GM12878 (cell line): ENCODE results near the gene TPD52L2. TPM values are rescaled to one million over a fixed set of nuclear protein-coding genes. Genes with fewer than 3 reads are reported as not detected.

Experiments used
- ATAC-seq: fragments of 200-7000 bp; cut with Tn5 transposase; 3 replicates; pipeline ENCODE4 v1.9.1; 2020; ENCODE audit warnings: mild to moderate bottlenecking, moderate library complexity
- BruUV-seq: library from RNA; stranded (reverse); fragments of 400-500 nt; replicated peaks from 2 replicates; lab custom pipeline; 2021; lab: Mats Ljungman, UMichigan
- CTCF ChIA-PET: fragments of 300-600 bp; sonication (Branson Sonifier 250); formaldehyde crosslinking; extraction: SDS; loops from one replicate; lab custom pipeline; 2021; ENCODE audit warnings: inconsistent platforms; lab: Yijun Ruan, JAX
- POLR2A ChIA-PET: fragments of 350-600 bp; formaldehyde crosslinking; extraction: SDS; loops from one replicate; lab custom pipeline; 2021; ENCODE audit warnings: inconsistent platforms; lab: Charles Lee
- RAD21 ChIA-PET: fragments of 300-600 bp; sonication (Branson Sonifier 250); formaldehyde crosslinking; loops from one replicate; lab custom pipeline; 2023; ENCODE audit warnings: antibody characterized with exemption; ENCODE audit not compliant: unreplicated experiment; lab: Charles Lee
- SMC1A ChIA-PET: fragments of 300-600 bp; sonication (Branson Sonifier 250); formaldehyde crosslinking; loops from one replicate; lab custom pipeline; 2023; ENCODE audit not compliant: unreplicated experiment, uncharacterized antibody; lab: Charles Lee
- DNase-seq: peaks from one replicate; pipeline ENCODE4 v3.0.0-alpha.2; 2011; ENCODE audit warnings: low read depth, low spot score
- FAIRE-seq: peaks from 3 replicates; lab custom pipeline; 2011; peaks lifted over from hg19 to GRCh38; lab: Jason Lieb, UNC
- H2AFZ ChIP-seq: 2 replicates; pipeline ENCODE4 v1.6.0; 2011; ENCODE audit warnings: low read depth, low read length, control low read depth; ENCODE audit not compliant: control insufficient read depth
- H3K27ac ChIP-seq: 2 replicates; pipeline ENCODE4 v1.5.1; 2011; ENCODE audit warnings: control low read depth; ENCODE audit not compliant: control insufficient read depth, insufficient read depth
- H3K27me3 ChIP-seq, 2 experiments: replicated peaks in 1 of 2; 2 replicates each; pipeline versions ENCODE4 v1.6.0 to v1.6.1; 2011; ENCODE audit warnings: low read length in 1 of 2; ENCODE audit not compliant: control insufficient read depth in 2 of 2, insufficient read depth in 2 of 2
- H3K36me3 ChIP-seq, 2 experiments: 2 replicates each; pipeline ENCODE4 v1.5.1; 2011; ENCODE audit warnings: low read length in 1 of 2; ENCODE audit not compliant: control insufficient read depth in 2 of 2, insufficient read depth in 2 of 2
- H3K4me1 ChIP-seq: 2 replicates; pipeline ENCODE4 v1.6.1; 2011; ENCODE audit warnings: mild to moderate bottlenecking, low read length, moderate library complexity, mixed read lengths; ENCODE audit not compliant: control insufficient read depth, insufficient read depth
- H3K4me2 ChIP-seq: 2 replicates; pipeline ENCODE4 v1.6.0; 2011; ENCODE audit warnings: control low read depth; ENCODE audit not compliant: control insufficient read depth, insufficient read depth
- H3K4me3 ChIP-seq: fragments of 200-600 bp; sonication (generic); 2 replicates; pipeline ENCODE4 v1.5.1; 2016
- H3K79me2 ChIP-seq: 2 replicates; pipeline ENCODE4 v1.6.0; 2011; ENCODE audit warnings: low read length; ENCODE audit not compliant: control insufficient read depth, insufficient read depth
- H3K9ac ChIP-seq: 2 replicates; pipeline ENCODE4 v1.8.0; 2011; ENCODE audit warnings: low read length, control low read depth, mixed read lengths; ENCODE audit not compliant: control insufficient read depth, insufficient read depth
- H3K9me3 ChIP-seq: replicated peaks from 3 replicates; pipeline ENCODE4 v1.5.1; 2011; ENCODE audit warnings: mild to moderate bottlenecking, low read length; ENCODE audit not compliant: control insufficient read depth, insufficient read depth
- H4K20me1 ChIP-seq: 2 replicates; pipeline ENCODE4 v1.6.0; 2011; ENCODE audit not compliant: control insufficient read depth, insufficient read depth
- ASH2L ChIP-seq: fragments of 300-600, 200-600 bp; sonication (generic); IDR thresholded peaks from 2 replicates; pipeline ENCODE4 v1.6.1; 2017; ENCODE audit warnings: low read depth, mild to moderate bottlenecking, borderline replicate concordance
- FOXK2 ChIP-seq: fragments of 450-650 bp; IDR thresholded peaks from 2 replicates; pipeline ENCODE4 v1.6.1; 2017; ENCODE audit warnings: mild to moderate bottlenecking, moderate library complexity
- HDAC2 ChIP-seq: fragments of 200-600 bp; sonication (generic); IDR thresholded peaks from 2 replicates; pipeline ENCODE4 v1.6.1; 2017
- JUNB ChIP-seq: IDR thresholded peaks from 2 replicates; pipeline ENCODE4 v1.6.1; 2016; ENCODE audit warnings: antibody characterized with exemption, mild to moderate bottlenecking
- MXI1 ChIP-seq: fragments of 150-350 bp; IDR thresholded peaks from 2 replicates; pipeline ENCODE4 v1.6.1; 2011; ENCODE audit warnings: low read depth, mild to moderate bottlenecking, inconsistent platforms, low read length, improper control_type of control experiment
- NFXL1 ChIP-seq: fragments of 450-650 bp; IDR thresholded peaks from 2 replicates; pipeline ENCODE4 v1.6.1; 2017; ENCODE audit warnings: antibody characterized with exemption, mild to moderate bottlenecking, borderline replicate concordance
- SMAD1 ChIP-seq: fragments of 450-650 bp; IDR thresholded peaks from 2 replicates; pipeline ENCODE4 v1.6.1; 2018; ENCODE audit warnings: mild to moderate bottlenecking, low read depth; ENCODE audit not compliant: partially characterized antibody
- SRF ChIP-seq, 2 experiments: IDR thresholded peaks; 2 replicates each; pipeline ENCODE4 v1.6.1; 2011; ENCODE audit warnings: low read depth in 2 of 2, low read length in 2 of 2, mild to moderate bottlenecking in 1 of 2, moderate library complexity in 1 of 2
- TCF7 ChIP-seq: IDR thresholded peaks from 2 replicates; pipeline ENCODE4 v1.6.1; 2014; ENCODE audit warnings: antibody characterized with exemption, borderline replicate concordance
- ZNF622 ChIP-seq: fragments of 450-650 bp; IDR thresholded peaks from 2 replicates; pipeline ENCODE4 v1.6.1; 2017; ENCODE audit warnings: mild to moderate bottlenecking, inconsistent platforms
- WGBS: methylation state at CpG from one replicate; pipeline ENCODE4 v1.1.6; 2016; ENCODE audit warnings: low lambda C conversion rate; ENCODE audit not compliant: insufficient replicate concordance, insufficient coverage; ENCODE audit errors: missing lambda C conversion rate; 5-methylcytosine and 5-hydroxymethylcytosine counted together
- in situ Hi-C: fragments of 300-500 bp; cut with MboI; formaldehyde crosslinking; loops from 9 replicates; pipeline ENCODE4 v1.14.3; 2018; ENCODE audit warnings: mixed read lengths
- intact Hi-C: fragments of 100-400 bp; cut with micrococcal nuclease; formaldehyde crosslinking; loops from one replicate; pipeline ENCODE4 v1.14.2; 2022; ENCODE audit not compliant: unreplicated experiment
- polyA plus RNA-seq, 11 experiments: library from polyadenylated mRNA; depleted of rRNA in 4 of 11; unstranded in 6 of 11; stranded (reverse) in 5 of 11; fragments of >200 nt; fragmentation: Nextera tagmentation in 4 of 11; fragmentation: Illumina TruSeq in 1 of 11; extraction: Ambion mirVana in 4 of 11; extraction: Trizol in 1 of 11; gene quantifications; 1 replicate in 1 of 11; 2 replicates in 10 of 11; pipeline versions ENCODE4 v1.2.1 to v1.2.3, GENCODE V29; 2011 to 2016; ENCODE audit warnings: inconsistent platforms in 2 of 11, missing spikeins in 2 of 11, low read depth in 1 of 11
- total RNA-seq, 4 experiments: library from RNA; depleted of rRNA in 3 of 4; stranded (reverse); fragments of >200 nt in 3 of 4; fragmentation: Illumina TruSeq in 1 of 4; extraction: Trizol in 1 of 4; gene quantifications; 2 replicates each; pipeline versions ENCODE4 v1.2.1 to v1.2.3, GENCODE V29; 2013 to 2021
- TF ChIP-seq, protein P1 (sequence below): IDR thresholded peaks from 2 replicates; pipeline ENCODE4 v1.6.1; 2012; ENCODE audit warnings: low read length, inconsistent platforms

TPD52L2 gene
- total and polyA plus RNA-seq, 10 of the 15 experiments (the other 5 are each of a cell fraction or from before 2014, with no cell fraction given), result 1.6 to 71.0 (median 46.3) TPM

DNA sequence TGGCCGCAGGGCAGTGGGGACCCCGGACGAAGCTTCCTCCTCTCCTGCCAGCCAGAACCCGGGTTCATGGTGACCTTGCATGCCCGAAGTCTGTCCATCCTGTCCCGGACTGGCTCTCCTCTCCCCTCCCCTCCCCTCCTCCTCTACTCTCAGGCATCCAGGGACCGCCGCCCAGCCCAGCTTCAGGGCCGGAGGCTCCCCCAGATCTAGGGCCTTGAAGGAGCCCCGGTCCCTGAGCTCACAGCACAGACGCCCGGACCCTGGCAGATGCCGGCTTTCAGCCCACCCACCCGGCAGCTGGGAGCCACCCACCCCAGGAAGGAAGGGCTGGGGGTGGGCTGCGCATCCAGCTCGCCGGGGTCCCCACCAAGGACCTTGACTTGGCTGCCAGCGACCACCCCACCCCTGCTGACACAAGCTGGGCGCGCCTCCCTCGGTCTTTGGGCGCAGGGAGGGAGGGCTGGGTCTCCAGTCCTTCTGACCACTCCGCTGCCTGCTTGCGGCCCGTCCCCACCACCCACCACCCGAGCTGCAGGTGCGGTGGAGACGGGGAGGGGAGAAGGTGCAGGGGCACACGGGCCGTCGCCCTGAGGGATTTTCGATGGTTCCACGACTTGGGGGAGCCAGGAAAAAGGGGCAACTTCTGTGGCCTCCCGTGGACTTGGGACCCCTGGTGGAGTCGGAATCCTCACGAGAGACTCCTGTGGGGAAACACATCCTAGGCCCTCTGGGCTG lies 9.5 kb upstream of the TPD52L2 start:
- in situ Hi-C loops (loop anchor here (5.0 kb wide), 1 partner anchor 148 kb away; the partner anchor contains the start of genes ARFRP1 and ZGPAT), intact Hi-C loops (no loop called here)
- peaks cover 51% of the 10 kb centered on the region for H3K4me1 ChIP-seq
- no peak overlapping the region for H2AFZ ChIP-seq
- no peaks in the 10 kb centered on the region for H3K36me3 ChIP-seq
- ATAC-seq, result no peak
- H3K79me2 ChIP-seq, result no peaks in the 10 kb centered on the region
- no peaks in the 10 kb centered on the region for H3K9me3 ChIP-seq
- no peak for TF ChIP-seq ZNF622
- no peak for TF ChIP-seq SMAD1
- TF ChIP-seq NFXL1, result no peak
- TF ChIP-seq TCF7, result no peak
- no peak for TF ChIP-seq ASH2L
- no peak for TF ChIP-seq JUNB
- no peak for TF ChIP-seq HDAC2
- TF ChIP-seq MXI1, result no peak
- no peak for TF ChIP-seq FOXK2
- no peak for TF ChIP-seq SRF (IDR thresholded peaks at IDR 0.05; ENCODE audit: low read depth in 2 of 2, low read length in 2 of 2)
- TF ChIP-seq, protein P1, sequence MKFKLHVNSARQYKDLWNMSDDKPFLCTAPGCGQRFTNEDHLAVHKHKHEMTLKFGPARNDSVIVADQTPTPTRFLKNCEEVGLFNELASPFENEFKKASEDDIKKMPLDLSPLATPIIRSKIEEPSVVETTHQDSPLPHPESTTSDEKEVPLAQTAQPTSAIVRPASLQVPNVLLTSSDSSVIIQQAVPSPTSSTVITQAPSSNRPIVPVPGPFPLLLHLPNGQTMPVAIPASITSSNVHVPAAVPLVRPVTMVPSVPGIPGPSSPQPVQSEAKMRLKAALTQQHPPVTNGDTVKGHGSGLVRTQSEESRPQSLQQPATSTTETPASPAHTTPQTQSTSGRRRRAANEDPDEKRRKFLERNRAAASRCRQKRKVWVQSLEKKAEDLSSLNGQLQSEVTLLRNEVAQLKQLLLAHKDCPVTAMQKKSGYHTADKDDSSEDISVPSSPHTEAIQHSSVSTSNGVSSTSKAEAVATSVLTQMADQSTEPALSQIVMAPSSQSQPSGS, result no peak
- H3K27me3 ChIP-seq, result no peaks in the 10 kb centered on the region
- RAD21 ChIA-PET, result interaction anchor here (0.9 kb wide), 1 partner anchor 147 kb away, joined by 3 read pairs; the partner anchor contains the start of genes ARFRP1 and ZGPAT
- H3K9ac ChIP-seq, result no peak overlapping the region
- CTCF ChIA-PET, result no interaction called here
- WGBS, result 85% methylated on average over 30 of the region's 36 CpGs
- POLR2A ChIA-PET, result interaction anchor here (0.7 to 1.0 kb wide), 2 partner anchors 302 to 401 kb away, joined by 3 to 4 read pairs; no protein-coding TSS in a partner anchor
- no peak for FAIRE-seq
- DNase-seq, result no peak
- H3K4me2 ChIP-seq, result no peak overlapping the region
- H4K20me1 ChIP-seq, result no peaks in the 10 kb centered on the region
- SMC1A ChIA-PET, result interaction anchor here (1.5 kb wide), 1 partner anchor 9 kb away, joined by 4 read pairs; no protein-coding TSS in a partner anchor
- BruUV-seq, result no TSS peak
- no peak overlapping the region for H3K27ac ChIP-seq
- no peak overlapping the region for H3K4me3 ChIP-seq
